Activated CD8-positive, alpha-beta memory T cell treated with anti-CD3 and anti-CD28 coated beads, Interleukin-2, amount 50 U/mL, for 24 hours (primary cell): Measurements from ENCODE around the gene HBG1.
"Not testable (repeated sequence)": the region's sequence is repeated elsewhere in the genome, so short reads cannot be mapped to it uniquely, and the experiment has no call there.

Experiments used
- DNase-seq: peaks from one replicate; pipeline ENCODE4 v3.0.0-alpha.2; 2020; ENCODE audit errors: extremely low read depth

Gene HBG1

DNA sequence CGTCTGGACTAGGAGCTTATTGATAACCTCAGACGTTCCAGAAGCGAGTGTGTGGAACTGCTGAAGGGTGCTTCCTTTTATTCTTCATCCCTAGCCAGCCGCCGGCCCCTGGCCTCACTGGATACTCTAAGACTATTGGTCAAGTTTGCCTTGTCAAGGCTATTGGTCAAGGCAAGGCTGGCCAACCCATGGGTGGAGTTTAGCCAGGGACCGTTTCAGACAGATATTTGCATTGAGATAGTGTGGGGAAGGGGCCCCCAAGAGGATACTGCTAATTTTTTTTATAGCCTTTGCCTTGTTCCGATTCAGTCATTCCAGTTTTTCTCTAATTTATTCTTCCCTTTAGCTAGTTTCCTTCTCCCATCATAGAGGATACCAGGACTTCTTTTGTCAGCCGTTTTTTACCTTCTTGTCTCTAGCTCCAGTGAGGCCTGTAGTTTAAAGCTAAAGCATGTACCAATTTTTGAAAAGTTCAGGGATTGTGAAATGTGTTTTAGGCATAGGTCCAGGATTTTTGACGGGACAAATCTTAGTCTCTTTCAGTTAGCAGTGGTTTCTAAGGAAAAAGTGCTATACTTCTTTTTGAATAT, at the start of gene HBG1:
Gene HBG1 (minus strand): TSS at position 51 of the 590 bp plus-strand sequence. CDS start 53 bp downstream, outside the sequence.
- not testable (repeated sequence) for DNase-seq

DNA sequence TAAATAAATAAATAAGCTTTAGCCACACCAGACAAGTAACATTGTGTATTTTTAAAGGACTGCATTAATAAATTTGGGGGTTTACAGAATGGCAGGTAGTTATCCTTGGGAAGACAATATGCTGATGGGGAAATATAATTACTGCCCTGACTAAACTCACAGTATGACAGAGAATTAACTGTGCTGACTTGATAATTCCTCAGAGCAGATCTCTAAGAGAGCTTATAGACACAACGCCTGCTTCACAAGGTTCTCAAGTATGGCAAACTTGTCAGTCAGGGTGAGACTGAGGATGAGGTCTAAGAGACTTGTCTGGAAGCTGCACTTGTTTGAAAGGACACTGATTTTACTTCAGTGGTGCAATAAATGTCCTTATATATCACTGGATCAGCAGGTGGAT, 48.8 kb upstream of the HBG1 start:
- no peak for DNase-seq

DNA sequence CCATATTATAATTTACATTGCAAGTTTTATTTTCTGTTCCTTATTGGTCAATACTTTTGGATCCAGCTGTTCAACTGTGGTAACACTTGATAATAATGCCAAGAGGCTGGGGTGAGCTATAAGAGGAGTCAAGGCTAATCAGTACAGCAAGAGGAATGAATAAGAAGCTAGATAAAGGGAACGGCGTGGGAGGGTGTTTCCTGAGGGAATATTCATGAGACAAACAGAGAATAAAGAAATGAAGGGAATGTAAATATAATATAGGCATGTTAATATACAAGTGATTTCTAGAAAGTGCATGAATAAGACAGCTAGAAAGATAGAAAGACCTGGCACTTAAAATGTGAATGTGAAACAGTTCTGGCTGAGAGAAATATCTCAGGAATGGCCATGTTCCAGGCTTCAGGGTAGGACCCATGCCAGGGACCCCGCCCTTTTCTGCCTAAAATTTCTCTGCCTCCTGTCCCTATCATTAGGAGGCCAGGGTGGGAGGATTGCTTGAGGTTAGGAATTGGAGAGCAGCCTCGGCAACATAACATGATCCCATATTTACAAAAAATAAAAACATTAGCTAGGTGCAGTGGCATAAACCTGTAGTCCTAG, 48.2 kb upstream of the HBG1 start:
- no peak for DNase-seq

DNA sequence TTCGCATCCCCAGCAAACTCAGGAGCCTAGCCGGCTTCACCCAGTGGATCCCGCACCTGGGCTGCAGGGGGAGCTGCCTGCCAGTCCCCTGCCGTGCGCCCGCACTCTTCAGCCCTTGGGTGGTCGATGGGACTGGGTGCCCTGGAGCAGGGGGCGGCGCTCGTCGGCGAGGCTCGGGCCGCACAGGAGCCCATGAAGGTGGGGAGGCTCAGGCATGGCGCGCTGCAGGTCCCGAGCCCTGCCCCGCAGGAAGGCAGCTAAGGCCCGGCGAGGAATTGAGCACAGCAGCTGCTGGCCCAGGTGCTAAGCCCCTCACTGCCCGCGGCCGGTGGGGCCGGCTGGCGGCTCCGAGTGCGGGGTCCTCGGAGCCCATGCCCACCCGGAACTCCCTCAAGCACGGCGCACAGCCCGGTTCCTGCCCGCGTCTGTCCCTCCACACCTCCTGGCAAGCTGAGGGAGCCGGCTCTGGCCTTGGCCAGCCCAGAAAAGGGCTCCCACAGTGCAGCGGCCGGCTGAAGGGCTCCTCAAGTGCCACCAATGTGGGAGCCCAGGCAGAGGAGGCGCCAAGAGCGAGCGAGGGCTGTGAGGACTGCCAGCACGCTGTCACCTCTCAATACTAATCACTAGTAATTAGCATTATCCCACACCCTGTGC, 44.8 kb upstream of the HBG1 start:
- DNase-seq = not testable (repeated sequence)

DNA sequence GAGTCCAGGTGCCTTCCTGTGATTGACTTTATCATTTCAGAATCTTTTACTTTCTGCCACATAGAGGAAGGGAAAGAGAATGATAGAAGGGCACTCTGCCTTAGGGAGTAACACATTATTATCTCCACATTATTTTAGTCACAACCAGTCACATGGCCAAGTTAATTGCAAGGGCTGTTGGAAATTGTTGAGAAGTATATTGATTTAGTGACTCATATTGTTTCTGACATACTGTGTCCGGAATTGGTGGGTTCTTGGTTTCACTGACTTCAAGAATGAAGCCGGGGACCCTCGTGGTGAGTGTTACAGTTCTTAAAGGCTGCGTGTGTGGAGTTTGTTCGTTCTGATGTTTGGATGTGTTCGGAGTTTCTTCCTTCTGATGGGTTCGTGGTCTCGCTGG, 43.4 kb upstream of the HBG1 start:
- no peak for DNase-seq

DNA sequence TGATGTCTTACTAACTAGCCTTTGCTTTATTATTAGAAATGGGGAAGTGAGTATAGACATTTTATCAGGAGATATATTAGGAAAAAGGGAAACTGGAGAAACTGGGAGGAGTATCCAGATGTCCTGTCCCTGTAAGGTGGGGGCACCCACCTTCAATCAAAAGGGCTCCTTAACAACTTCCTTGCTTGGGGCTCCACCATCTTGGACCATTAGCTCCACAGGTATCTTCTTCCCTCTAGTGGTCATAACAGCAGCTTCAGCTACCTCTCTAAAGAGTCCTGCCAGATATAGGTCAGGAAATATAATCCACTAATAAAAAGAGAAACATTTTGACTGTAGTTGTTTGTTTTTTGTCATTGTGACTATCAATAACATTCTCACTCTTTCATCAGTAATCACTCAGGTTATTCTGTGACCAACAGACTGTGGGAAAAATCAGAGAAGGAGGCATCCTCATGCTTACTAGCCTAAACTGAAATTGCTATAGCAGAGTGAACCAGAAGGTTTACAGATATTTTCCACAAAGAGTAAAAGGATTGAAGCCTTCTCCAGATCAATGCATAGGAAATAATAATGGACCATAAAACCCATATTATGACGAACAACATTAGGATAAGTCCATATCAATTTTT, 41.7 kb upstream of the HBG1 start:
- DNase-seq = no peak

DNA sequence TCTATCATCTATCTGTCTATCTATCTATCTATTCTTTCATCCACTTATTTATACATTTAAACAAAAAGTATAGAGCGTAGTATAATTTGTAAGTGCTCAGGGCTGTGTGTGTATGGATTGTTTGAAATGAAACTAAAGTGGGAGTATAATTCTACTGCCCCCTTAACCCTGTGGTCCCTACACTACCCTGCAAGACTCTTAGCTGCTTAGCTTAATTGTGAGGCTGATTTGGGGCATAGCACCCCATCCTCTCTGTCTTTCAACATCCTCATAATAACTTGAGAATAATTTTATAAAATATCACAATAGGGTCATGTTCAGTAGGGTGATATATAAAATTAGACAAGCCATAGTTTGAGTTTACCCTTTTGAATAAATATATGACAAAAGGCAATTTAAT, 40.4 kb upstream of the HBG1 start:
- DNase-seq = no peak

DNA sequence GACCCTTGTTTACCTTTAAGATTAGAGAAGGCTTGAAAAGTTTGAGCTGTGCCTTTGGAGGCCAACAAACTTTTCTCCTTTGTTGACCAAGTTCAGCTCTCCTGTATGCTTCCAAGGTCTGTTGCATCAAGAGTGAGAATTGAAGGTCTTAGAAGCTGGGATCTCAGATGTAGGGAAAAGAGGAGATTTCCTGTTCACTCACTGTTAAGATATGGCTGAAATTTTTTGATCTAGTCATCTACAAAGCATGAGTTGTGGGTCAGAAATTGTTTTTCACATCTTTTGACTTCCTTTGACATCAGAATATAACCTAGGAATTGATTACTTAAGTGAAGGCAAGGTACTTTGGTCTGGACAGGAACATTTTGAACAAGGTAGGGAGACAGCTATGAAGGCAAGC, 40.0 kb upstream of the HBG1 start:
- DNase-seq = no peak

DNA sequence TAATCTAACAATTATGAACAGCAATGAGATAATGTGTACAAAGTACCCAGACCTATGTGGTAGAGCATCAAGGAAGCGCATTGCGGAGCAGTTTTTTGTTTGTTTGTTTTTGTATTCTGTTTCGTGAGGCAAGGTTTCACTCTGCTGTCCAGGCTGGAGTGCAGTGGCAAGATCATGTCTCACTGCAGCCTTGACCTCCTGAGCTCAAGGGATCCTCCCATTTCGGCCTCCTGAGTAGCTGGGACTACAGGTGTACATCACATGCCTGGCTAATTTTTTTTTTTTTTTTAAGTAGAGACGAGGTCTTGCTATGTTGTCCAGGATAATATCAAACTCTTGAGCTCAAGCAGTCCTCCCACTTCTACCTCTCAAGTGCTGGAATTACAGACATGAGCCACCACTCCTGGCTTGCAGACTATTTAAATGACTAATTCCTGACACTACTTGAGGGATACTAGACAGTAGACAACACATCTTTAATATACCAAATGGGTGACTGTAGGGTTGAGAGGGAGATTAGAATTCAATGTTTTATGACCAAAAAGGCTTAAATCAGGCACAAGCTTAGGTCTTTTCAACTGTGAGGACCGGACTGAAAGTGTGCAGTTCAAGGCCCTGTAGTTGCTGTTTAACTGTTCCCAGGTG, 39.4 kb upstream of the HBG1 start:
- no peak for DNase-seq

DNA sequence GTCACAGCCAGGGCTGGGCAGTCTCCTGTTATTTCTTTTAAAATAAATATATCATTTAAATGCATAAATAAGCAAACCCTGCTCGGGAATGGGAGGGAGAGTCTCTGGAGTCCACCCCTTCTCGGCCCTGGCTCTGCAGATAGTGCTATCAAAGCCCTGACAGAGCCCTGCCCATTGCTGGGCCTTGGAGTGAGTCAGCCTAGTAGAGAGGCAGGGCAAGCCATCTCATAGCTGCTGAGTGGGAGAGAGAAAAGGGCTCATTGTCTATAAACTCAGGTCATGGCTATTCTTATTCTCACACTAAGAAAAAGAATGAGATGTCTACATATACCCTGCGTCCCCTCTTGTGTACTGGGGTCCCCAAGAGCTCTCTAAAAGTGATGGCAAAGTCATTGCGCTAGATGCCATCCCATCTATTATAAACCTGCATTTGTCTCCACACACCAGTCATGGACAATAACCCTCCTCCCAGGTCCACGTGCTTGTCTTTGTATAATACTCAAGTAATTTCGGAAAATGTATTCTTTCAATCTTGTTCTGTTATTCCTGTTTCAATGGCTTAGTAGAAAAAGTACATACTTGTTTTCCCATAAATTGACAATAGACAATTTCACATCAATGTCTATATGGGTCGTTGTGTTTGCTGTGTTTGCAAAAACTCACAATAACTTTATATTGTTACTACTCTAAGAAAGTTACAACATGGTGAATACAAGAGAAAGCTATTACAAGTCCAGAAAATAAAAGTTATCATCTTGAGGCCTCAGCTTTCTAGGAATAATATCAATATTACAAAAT, 38.6 kb upstream of the HBG1 start:
- DNase-seq = no peak

DNA sequence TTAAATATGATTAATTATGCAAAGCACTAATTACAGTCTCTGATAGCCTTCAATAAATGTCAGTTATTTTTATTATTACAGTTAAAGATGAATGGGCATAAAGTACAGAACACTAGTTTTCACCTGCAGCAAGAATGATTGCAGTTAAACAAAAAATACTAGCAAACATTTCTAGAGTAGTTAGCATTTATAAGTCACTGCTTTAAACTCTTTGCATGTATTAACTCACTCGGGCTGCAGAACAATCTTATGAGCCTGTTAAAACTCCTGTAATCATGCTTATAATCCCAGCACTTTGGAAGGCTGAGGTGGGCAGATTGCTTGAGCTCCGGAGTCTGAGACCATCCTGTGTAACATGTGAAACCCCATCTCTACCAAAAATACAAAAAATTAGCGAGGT, 37.2 kb upstream of the HBG1 start:
- no peak for DNase-seq

DNA sequence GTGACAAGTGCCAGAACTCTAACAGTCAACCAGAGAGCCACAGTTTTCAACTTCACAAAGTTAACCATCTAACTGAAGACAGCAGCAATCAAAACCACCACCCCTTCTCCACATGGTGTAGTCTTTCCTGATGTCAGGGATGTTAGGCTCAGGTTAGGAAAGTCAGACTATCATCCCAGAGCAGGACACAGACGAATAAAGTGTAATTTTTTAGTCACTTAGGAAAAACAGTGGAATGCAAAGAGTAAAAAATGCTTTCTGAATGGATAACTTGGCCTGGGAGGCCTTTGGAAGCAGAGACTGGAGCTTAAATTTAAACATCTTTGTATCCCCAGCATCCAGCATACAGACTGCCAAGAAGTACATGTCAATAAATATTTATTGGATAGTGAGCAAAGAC, 36.7 kb upstream of the HBG1 start:
- DNase-seq = no peak

DNA sequence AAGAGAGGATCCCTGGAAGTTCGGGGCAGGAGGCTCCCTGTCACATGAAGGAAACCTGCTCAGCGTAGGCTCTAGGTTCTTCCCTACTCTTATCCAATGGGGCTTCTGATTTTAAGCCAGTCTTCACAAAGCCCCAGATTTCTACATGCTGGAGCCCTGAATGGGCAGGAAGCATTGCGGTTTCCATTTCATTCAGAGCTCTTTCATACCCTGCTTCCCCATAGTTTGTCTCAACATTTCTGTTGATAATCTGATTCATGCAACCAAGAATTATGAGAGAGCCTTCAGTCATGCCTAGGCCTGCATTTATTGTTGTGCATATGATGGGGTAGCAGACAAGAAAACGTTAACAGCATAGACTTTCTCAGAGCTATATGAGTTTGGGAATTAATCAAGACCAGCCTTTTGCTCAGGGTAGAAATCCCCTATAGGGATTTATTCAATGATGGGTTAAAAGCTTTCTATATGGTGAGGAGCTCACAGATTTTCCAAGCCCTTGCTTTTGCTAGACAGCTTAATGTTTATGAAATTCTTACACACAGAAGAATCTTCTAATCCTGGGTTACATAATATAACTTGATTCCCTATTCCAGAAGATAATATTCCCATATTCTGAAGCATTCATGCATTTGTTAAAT, 36.2 kb upstream of the HBG1 start:
- DNase-seq = no peak

DNA sequence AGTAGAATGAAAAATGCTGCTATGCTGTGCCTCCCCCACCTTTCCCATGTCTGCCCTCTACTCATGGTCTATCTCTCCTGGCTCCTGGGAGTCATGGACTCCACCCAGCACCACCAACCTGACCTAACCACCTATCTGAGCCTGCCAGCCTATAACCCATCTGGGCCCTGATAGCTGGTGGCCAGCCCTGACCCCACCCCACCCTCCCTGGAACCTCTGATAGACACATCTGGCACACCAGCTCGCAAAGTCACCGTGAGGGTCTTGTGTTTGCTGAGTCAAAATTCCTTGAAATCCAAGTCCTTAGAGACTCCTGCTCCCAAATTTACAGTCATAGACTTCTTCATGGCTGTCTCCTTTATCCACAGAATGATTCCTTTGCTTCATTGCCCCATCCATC, 35.0 kb upstream of the HBG1 start:
- DNase-seq = no peak

DNA sequence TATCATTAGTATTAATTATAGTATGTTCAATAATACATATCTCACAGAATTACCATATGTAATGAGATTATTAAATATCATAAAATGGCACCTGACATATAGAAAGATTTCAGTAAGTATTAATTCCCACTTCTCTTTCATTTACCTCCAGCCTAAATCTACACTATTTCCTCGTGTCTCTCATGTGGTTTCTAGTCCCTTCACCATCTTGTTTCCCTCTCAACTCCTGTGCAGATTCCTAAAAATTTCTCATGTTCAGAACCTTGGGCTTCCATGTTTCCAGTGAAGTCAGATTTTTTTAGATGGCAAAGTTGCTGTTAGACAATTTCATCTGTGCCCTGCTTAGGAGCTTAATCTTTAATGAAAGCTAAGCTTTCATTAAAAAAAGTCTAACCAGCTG, 34.2 kb upstream of the HBG1 start:
- no peak for DNase-seq

DNA sequence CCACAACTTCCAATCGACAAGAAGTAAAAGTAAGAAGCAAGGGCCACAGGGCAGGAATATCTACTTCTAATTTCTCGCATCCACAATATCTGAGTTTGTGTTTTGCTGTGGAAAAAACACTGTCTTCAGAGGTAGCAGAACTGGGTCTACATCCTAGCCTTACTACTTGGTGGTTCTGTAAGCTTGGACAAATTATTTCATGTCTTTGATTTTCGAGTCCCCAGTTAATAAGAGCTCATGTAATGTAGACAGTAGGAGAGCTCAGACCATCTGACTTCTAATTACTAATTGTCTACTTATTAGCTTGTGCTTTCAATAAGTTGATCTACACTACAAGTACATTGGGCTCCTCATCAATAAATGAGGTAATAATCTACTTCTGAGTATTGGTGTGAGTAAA, 33.4 kb upstream of the HBG1 start:
- no peak for DNase-seq

DNA sequence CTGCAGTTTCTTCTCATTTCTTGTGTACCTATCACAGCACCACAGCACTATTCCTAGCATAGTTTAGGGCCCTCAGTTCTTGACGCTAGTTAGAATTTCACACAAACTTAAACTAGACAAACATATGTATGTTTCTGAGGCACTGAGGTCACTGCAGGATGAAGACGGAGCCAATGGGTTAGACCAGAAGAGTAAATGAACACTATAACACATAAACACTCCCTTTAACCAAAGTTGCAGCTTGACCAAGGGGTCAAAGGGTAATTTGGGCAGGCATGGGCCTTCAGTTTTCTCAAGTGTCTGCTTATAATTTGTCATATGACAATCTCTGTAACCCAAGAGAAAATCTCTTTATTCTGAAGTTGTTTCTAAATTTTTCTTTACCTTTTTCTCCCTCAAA, 33.0 kb upstream of the HBG1 start:
- no peak for DNase-seq

DNA sequence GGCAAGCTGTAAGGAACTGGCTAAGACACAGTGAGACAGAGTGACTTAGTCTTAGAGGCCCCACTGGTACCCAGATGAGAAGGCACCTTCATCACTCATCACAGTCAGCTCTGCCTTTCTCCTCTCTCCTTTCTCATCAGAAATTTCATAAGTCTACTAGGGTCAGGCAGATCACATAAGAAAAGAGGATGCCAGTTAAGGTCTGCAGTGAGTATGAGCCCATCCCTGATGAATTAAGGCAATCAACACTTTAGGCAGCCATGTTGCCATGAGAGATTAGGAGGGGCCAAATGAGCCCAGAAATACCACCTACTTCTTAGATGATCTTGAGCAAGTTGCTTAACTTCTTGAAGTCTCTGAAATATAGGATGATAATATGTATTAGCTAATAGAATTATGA, 31.9 kb upstream of the HBG1 start:
- DNase-seq = no peak

DNA sequence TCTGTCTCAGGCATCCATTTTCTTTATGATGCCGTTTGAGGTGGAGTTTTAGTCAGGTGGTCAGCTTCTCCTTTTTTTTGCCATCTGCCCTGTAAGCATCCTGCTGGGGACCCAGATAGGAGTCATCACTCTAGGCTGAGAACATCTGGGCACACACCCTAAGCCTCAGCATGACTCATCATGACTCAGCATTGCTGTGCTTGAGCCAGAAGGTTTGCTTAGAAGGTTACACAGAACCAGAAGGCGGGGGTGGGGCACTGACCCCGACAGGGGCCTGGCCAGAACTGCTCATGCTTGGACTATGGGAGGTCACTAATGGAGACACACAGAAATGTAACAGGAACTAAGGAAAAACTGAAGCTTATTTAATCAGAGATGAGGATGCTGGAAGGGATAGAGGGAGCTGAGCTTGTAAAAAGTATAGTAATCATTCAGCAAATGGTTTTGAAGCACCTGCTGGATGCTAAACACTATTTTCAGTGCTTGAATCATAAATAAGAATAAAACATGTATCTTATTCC, 31.0 kb upstream of the HBG1 start:
- DNase-seq = no peak

DNA sequence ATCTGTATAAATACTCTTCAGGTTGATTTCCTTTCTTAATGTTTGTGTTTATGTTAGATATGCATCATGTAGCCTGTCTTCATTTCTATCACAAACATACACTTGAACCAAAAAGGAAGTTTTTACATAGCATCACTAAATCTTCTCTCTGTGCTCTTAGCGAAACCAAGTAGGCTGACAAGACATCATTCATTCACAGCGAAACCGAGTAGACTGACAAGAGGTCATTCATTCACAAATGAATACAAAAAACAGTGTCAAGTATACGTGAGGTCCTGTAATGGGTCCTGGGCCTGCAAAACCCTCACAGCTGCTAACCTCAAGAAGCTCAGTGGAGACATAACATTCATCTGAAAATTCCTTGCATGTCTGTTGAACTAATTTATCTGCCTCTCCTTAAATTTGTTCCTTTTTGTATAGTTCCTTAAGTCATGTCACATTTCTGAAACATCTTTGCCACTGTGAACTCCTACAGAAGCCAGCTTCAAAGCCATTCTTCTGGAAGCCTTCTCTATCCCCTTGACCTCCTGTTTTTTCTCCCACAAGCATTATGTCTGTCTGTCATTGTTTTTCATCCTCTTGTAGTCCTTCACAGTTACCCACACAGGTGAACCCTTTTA, 29.9 kb upstream of the HBG1 start:
- DNase-seq = no peak
